ENCODE results near the gene TTR. TPM values are rescaled to one million over a fixed set of nuclear protein-coding genes. Genes with fewer than 3 reads are reported as not detected.
A peak's percentile ranks its signal among the peaks of the same experiment; 100 is the strongest.

Gene TTR
- total RNA-seq (not detected in 2 replicates), polyA plus RNA-seq (not detected in 2 replicates), polyA minus RNA-seq (ENCODE audit: low replicate concordance) (not detected in 2 replicates)
- polyA plus RNA-seq (2012): not detected in 2 replicates

- H3K36me3 ChIP-seq (ENCODE audit: control insufficient read depth, insufficient read depth, low read length): no peaks in the 10 kb centered on the region
- no peaks in the 10 kb centered on the region for H3K4me1 ChIP-seq (ENCODE audit: control insufficient read depth, extremely low read depth, insufficient read depth, low read length)
- no peaks in the 10 kb centered on the region for H3K27me3 ChIP-seq (ENCODE audit: control insufficient read depth, insufficient read depth, low read length)
- no peak for TF ChIP-seq CTCF (conservative IDR thresholded peaks at IDR 0.05 in 1 of 2, IDR thresholded peaks at IDR 0.05 in 1 of 2; ENCODE audit: low read depth in 1 of 2, low read length in 2 of 2)
- TF ChIP-seq EZH2 (IDR thresholded peaks at IDR 0.05; ENCODE audit: low read length, missing control alignments): no peak
- DNase-seq (ENCODE audit: low read depth in 2 of 2): no peak
- no peak within 1 kb of the TSS for H3K9ac ChIP-seq (ENCODE audit: insufficient read depth, low read length)
- H3K4me3 ChIP-seq (replicated peaks in 1 of 4; ENCODE audit: control extremely low read depth in 1 of 4, insufficient read depth in 1 of 4, low read depth in 3 of 4, low read length in 4 of 4): no peak within 1 kb of the TSS
- H4K20me1 ChIP-seq (ENCODE audit: control insufficient read depth, extremely low read depth, insufficient read depth, low read length): no peaks in the 10 kb centered on the region
- H2AFZ ChIP-seq (ENCODE audit: low read length): no peak within 1 kb of the TSS
- H3K79me2 ChIP-seq (ENCODE audit: control insufficient read depth, insufficient read depth, low read length): no peaks in the 10 kb centered on the region
- H3K4me2 ChIP-seq (ENCODE audit: extremely low read depth, insufficient read depth, low read length): no peak within 1 kb of the TSS
- H3K9me3 ChIP-seq (ENCODE audit: control insufficient read depth, insufficient read depth, low read depth, low read length): no peaks in the 10 kb centered on the region
- no peak within 1 kb of the TSS for H3K27ac ChIP-seq (ENCODE audit: insufficient read depth, low read length)
These were observed at the start of gene TTR for GRCh38 chr18:31591628-31592027. TSS of gene TTR (plus strand) at chr18:31591877. CDS start at chr18:31591903, 26 bp downstream.

- DNase-seq (ENCODE audit: low read depth in 2 of 2): peak in 1 of 2 donors; percentile 59
- no peak overlapping the region for H3K4me2 ChIP-seq (ENCODE audit: extremely low read depth, insufficient read depth, low read length)
- H3K79me2 ChIP-seq (ENCODE audit: control insufficient read depth, insufficient read depth, low read length): no peaks in the 10 kb centered on the region
- H3K4me3 ChIP-seq (replicated peaks in 1 of 4; ENCODE audit: control extremely low read depth in 1 of 4, insufficient read depth in 1 of 4, low read depth in 3 of 4, low read length in 4 of 4): no peak overlapping the region
- no peaks in the 10 kb centered on the region for H3K36me3 ChIP-seq (ENCODE audit: control insufficient read depth, insufficient read depth, low read length)
- H3K9me3 ChIP-seq (ENCODE audit: control insufficient read depth, insufficient read depth, low read depth, low read length): no peaks in the 10 kb centered on the region
- H3K27ac ChIP-seq (ENCODE audit: insufficient read depth, low read length): no peak overlapping the region
- no peaks in the 10 kb centered on the region for H3K4me1 ChIP-seq (ENCODE audit: control insufficient read depth, extremely low read depth, insufficient read depth, low read length)
- H4K20me1 ChIP-seq (ENCODE audit: control insufficient read depth, extremely low read depth, insufficient read depth, low read length): no peaks in the 10 kb centered on the region
- no peaks in the 10 kb centered on the region for H3K27me3 ChIP-seq (ENCODE audit: control insufficient read depth, insufficient read depth, low read length)
- no peak overlapping the region for H2AFZ ChIP-seq (ENCODE audit: low read length)
- no peak overlapping the region for H3K9ac ChIP-seq (ENCODE audit: insufficient read depth, low read length)
- no peak for TF ChIP-seq CTCF (conservative IDR thresholded peaks at IDR 0.05 in 1 of 2, IDR thresholded peaks at IDR 0.05 in 1 of 2; ENCODE audit: low read depth in 1 of 2, low read length in 2 of 2)
- TF ChIP-seq EZH2 (IDR thresholded peaks at IDR 0.05; ENCODE audit: low read length, missing control alignments): no peak
These were observed 45.2 kb upstream of the TTR start for GRCh38 chr18:31546476-31546875.

- Histone ChIP-seq H3K9me3 (ENCODE audit: control insufficient read depth, insufficient read depth, low read depth, low read length) (no peaks in the 10 kb centered on the region), H3K27me3 (ENCODE audit: control insufficient read depth, insufficient read depth, low read length) (no peaks in the 10 kb centered on the region), H4K20me1 (ENCODE audit: control insufficient read depth, extremely low read depth, insufficient read depth, low read length) (no peaks in the 10 kb centered on the region), H3K9ac (ENCODE audit: insufficient read depth, low read length) (no peak overlapping the region), H3K36me3 (ENCODE audit: control insufficient read depth, insufficient read depth, low read length) (no peaks in the 10 kb centered on the region), H2AFZ (ENCODE audit: low read length) (no peak overlapping the region), H3K79me2 (ENCODE audit: control insufficient read depth, insufficient read depth, low read length) (no peaks in the 10 kb centered on the region), H3K4me2 (ENCODE audit: extremely low read depth, insufficient read depth, low read length) (no peak overlapping the region), H3K4me3 (replicated peaks in 1 of 4; ENCODE audit: control extremely low read depth in 1 of 4, insufficient read depth in 1 of 4, low read depth in 3 of 4, low read length in 4 of 4) (no peak overlapping the region), H3K4me1 (ENCODE audit: control insufficient read depth, extremely low read depth, insufficient read depth, low read length) (no peaks in the 10 kb centered on the region), H3K27ac (ENCODE audit: insufficient read depth, low read length) (no peak overlapping the region)
- TF ChIP-seq CTCF (conservative IDR thresholded peaks at IDR 0.05 in 1 of 2, IDR thresholded peaks at IDR 0.05 in 1 of 2; ENCODE audit: low read depth in 1 of 2, low read length in 2 of 2) (no peak), EZH2 (IDR thresholded peaks at IDR 0.05; ENCODE audit: low read length, missing control alignments) (no peak)
- DNase-seq (ENCODE audit: low read depth in 2 of 2): no peak
These were observed 42.8 kb upstream of the TTR start for GRCh38 chr18:31548853-31549252.
